Activated naive CD4-positive, alpha-beta T cell treated with anti-CD3 and anti-CD28 coated beads, Interleukin-2, amount 50 U/mL, for 16 hours (primary cell): ENCODE measurements around the gene DACH2.

Experiments
- DNase-seq: peaks from one replicate; pipeline ENCODE4 v3.0.0-alpha.2; 2020

The DACH2 gene

DNA sequence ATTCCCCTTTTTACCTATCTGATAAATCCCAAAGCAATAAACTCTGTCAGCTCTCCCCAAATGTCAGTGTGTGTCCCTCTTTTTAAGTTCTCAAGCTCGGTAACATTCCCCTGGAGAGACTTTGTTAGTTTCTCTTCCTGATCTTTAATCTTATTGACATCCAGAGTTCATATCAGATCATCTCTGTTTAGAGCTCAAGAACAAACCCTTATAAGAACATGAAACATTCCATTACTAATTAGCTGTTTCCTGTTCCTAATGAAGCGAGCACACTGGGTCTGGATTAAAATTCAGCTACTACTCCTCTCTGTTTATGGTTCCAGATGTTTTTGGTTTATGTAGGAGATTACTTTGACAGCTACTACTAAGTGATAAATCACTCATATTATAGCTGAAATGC lies 681.5 kb downstream of the DACH2 start:
- DNase-seq = no peak

DNA sequence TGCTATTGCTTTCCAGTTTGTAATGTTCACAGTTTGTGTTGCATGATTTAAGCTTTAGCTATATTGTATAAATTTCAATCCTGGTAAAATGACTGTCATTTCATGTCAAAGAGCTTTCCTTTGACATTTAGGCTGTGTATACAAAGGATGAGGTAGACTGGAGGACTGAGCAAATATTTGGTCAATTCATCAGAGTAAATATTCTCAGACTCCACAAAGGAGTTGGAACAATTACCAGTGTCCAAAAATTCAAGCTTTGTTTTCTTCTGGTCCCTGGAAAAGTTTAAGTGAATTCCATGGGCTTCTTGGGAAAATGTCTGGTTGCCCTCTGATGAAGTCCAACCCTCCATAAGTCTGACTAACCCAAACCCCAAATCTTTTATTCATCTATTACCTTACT lies 682.4 kb downstream of the DACH2 start:
- DNase-seq = no peak

GRCh38 chrX:86845101-86845500 lies 696.9 kb downstream of the DACH2 start:
- DNase-seq = no peak
